Neural cell (in vitro differentiated cells): Measurements from ENCODE around the gene RPL19. TPM values are rescaled to one million over a fixed set of nuclear protein-coding genes. Genes with fewer than 3 reads are reported as not detected.

Experiments used
- H2AFZ ChIP-seq: fragments of 200-600, 300-800 bp; sonication (generic), shearing (Covaris generic); 2 replicates; pipeline ENCODE4 v1.6.0; 2014; ENCODE audit warnings: low read depth, mild to moderate bottlenecking, antibody characterized with exemption, low read length, moderate library complexity
- H3F3A ChIP-seq: fragments of 200-600 bp; shearing (Covaris generic); 2 replicates; pipeline ENCODE4 v1.6.1; 2016; ENCODE audit warnings: mild to moderate bottlenecking, moderate library complexity, mixed read lengths, antibody characterized with exemption, low read length; ENCODE audit not compliant: insufficient read depth, poor library complexity, severe bottlenecking
- H3K27ac ChIP-seq: fragments of 200-600, 300-800 bp; sonication (generic), shearing (Covaris generic); 2 replicates; pipeline ENCODE4 v1.5.1; 2014; ENCODE audit warnings: mild to moderate bottlenecking, low read length, moderate library complexity
- H3K27me3 ChIP-seq: fragments of 300-800, 200-600 bp; sonication (generic), shearing (Covaris generic); 2 replicates; pipeline ENCODE4 v1.6.0; 2014; ENCODE audit warnings: mild to moderate bottlenecking, low read depth, low read length, moderate library complexity; ENCODE audit not compliant: insufficient read depth
- H3K36me3 ChIP-seq: fragments of 300-800, 200-600 bp; sonication (generic), shearing (Covaris generic); 2 replicates; pipeline ENCODE4 v1.5.1; 2014; ENCODE audit warnings: mild to moderate bottlenecking, antibody characterized with exemption, low read length, moderate library complexity; ENCODE audit not compliant: insufficient read depth
- H3K4me2 ChIP-seq: fragments of 300-800, 200-600 bp; sonication (generic), shearing (Covaris generic); 2 replicates; pipeline ENCODE4 v1.6.0; 2014; ENCODE audit warnings: mild to moderate bottlenecking, low read length
- H3K4me3 ChIP-seq: fragments of 300-800, 200-600 bp; sonication (generic), shearing (Covaris generic); 2 replicates; pipeline ENCODE4 v1.5.1; 2014; ENCODE audit warnings: mild to moderate bottlenecking, low read length, moderate library complexity
- H3K79me2 ChIP-seq: fragments of 200-600 bp; shearing (Covaris generic); replicated peaks from 2 replicates; pipeline ENCODE4 v1.6.0; 2014; ENCODE audit warnings: mild to moderate bottlenecking, low read length, moderate library complexity; ENCODE audit not compliant: insufficient read depth
- H3K9ac ChIP-seq: fragments of 300-800, 200-600 bp; sonication (generic), shearing (Covaris generic); 2 replicates; pipeline ENCODE4 v1.6.1; 2016; ENCODE audit warnings: mild to moderate bottlenecking, low read length, mixed read lengths
- H3K9me2 ChIP-seq: fragments of 200-600 bp; shearing (Covaris generic); 2 replicates; pipeline ENCODE4 v1.6.1; 2016; ENCODE audit warnings: mild to moderate bottlenecking, low read length, mixed read lengths; ENCODE audit not compliant: insufficient read depth
- H3K9me3 ChIP-seq: fragments of 200-600, 300-800 bp; sonication (generic), shearing (Covaris generic); 2 replicates; pipeline ENCODE4 v1.6.1; 2016; ENCODE audit warnings: mild to moderate bottlenecking, mixed run types, low read length, moderate library complexity, mixed read lengths
- H4K20me1 ChIP-seq: fragments of 200-600 bp; shearing (Covaris generic); 2 replicates; pipeline ENCODE4 v1.6.1; 2016; ENCODE audit warnings: mild to moderate bottlenecking, mixed run types; ENCODE audit not compliant: insufficient read depth
- EP300 ChIP-seq: fragments of 450-650 bp; conservative IDR thresholded peaks from 2 replicates; pipeline ENCODE4 v1.6.1; 2014; ENCODE audit warnings: antibody characterized with exemption, mild to moderate bottlenecking, moderate library complexity; ENCODE audit not compliant: poor library complexity, severe bottlenecking
- EZH2 ChIP-seq: fragments of 200-600, 300-800 bp; shearing (Covaris generic), sonication (generic); IDR thresholded peaks from 2 replicates; pipeline ENCODE4 v1.6.1; 2014; ENCODE audit warnings: antibody characterized with exemption, low read length, borderline replicate concordance, mild to moderate bottlenecking; ENCODE audit not compliant: insufficient read depth, poor library complexity, severe bottlenecking
- MXI1 ChIP-seq: fragments of 450-650 bp; conservative IDR thresholded peaks from 2 replicates; pipeline ENCODE4 v1.6.1; 2014; ENCODE audit warnings: antibody characterized with exemption, mild to moderate bottlenecking; ENCODE audit not compliant: poor library complexity, severe bottlenecking
- POLR2AphosphoS5 ChIP-seq: IDR thresholded peaks from 2 replicates; pipeline ENCODE4 v1.6.1; 2012
- RAD21 ChIP-seq: fragments of 450-650 bp; conservative IDR thresholded peaks from 2 replicates; pipeline ENCODE4 v1.6.1; 2014; ENCODE audit warnings: antibody characterized with exemption, mild to moderate bottlenecking, moderate library complexity
- SMC3 ChIP-seq: fragments of 450-650 bp; conservative IDR thresholded peaks from 2 replicates; pipeline ENCODE4 v1.6.1; 2014; ENCODE audit warnings: antibody characterized with exemption, mild to moderate bottlenecking, moderate library complexity; ENCODE audit not compliant: poor library complexity
- TAF1 ChIP-seq: IDR thresholded peaks from 2 replicates; pipeline ENCODE4 v1.6.1; 2012; ENCODE audit warnings: low read depth
- polyA plus RNA-seq: library from polyadenylated mRNA; depleted of rRNA; stranded (reverse); fragments of >200 nt; gene quantifications from 2 replicates; pipeline ENCODE4 v1.2.3, GENCODE V29; 2014
- TF ChIP-seq, protein P1 (sequence below): fragments of 450-650 bp; IDR thresholded peaks from 2 replicates; pipeline ENCODE4 v1.5.1; 2014; ENCODE audit warnings: antibody characterized with exemption, mild to moderate bottlenecking, moderate library complexity; ENCODE audit not compliant: poor library complexity, severe bottlenecking
- TF ChIP-seq, protein P2 (sequence below): IDR thresholded peaks from 2 replicates; pipeline ENCODE4 v1.6.1; 2012; ENCODE audit warnings: borderline replicate concordance

Gene RPL19
- polyA plus RNA-seq, 1 donor from 2014 or later = 1,623 TPM

DNA sequence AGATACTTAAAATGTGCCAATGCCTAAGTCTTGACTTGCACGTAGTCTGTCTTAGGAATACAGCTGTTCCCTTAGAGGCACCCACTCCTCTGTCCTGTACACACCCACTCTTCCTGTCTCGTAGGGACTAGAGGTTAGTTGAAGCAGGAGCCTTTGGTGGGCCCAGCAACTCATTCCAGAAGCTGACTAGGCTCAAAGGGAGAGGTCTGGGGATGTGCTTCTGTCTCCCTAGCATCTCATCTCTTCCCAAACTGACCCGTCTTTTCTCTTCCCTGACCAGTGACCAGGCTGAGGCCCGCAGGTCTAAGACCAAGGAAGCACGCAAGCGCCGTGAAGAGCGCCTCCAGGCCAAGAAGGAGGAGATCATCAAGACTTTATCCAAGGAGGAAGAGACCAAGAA, 4.2 kb downstream of the RPL19 start:
- peaks cover under 1% of the 10 kb centered on the region for H3K27me3 ChIP-seq
- no peaks in the 10 kb centered on the region for H3F3A ChIP-seq
- no peak overlapping the region for H3K4me2 ChIP-seq
- TF ChIP-seq SMC3 (no peak), EZH2 (no peak), EP300 (no peak), RAD21 (no peak)
- no peaks in the 10 kb centered on the region for H4K20me1 ChIP-seq
- H3K27ac ChIP-seq = no peak overlapping the region
- H3K9me3 ChIP-seq = no peaks in the 10 kb centered on the region
- H3K9me2 ChIP-seq = no peaks in the 10 kb centered on the region
- H2AFZ ChIP-seq = no peak overlapping the region
- no peak overlapping the region for H3K4me3 ChIP-seq
- peaks cover 18% of the 10 kb centered on the region for H3K79me2 ChIP-seq
- no peak overlapping the region for H3K9ac ChIP-seq
- no peaks in the 10 kb centered on the region for H3K36me3 ChIP-seq

DNA sequence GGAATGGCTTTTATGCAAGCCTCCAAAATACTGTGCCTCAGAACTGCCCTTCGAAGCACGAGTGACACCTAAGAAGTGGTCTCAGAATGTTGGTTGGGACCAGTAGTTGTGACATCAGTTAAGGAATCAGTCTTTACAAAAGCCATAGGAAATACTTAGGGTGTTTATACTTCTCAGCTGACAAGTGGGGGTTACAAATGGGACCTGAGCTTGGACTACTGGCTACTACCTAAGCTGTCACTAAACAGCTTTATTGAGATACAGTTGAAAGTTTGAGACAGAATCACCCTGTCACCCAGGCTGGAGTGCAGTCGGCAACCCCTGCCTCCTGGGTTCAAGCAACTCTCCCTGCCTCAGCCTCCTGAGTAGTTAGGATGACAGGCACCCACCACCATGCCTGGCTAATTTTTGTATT, 5.0 kb downstream of the RPL19 start:
- H3K36me3 ChIP-seq = no peaks in the 10 kb centered on the region
- H3K9me3 ChIP-seq = no peaks in the 10 kb centered on the region
- peaks cover 7% of the 10 kb centered on the region for H3K27me3 ChIP-seq
- no peaks in the 10 kb centered on the region for H3F3A ChIP-seq
- peaks cover 17% of the 10 kb centered on the region for H3K79me2 ChIP-seq
- H3K4me2 ChIP-seq = no peak overlapping the region
- no peak overlapping the region for H3K4me3 ChIP-seq
- TF ChIP-seq EP300 (no peak), TAF1 (no peak), SMC3 (no peak), RAD21 (no peak), EZH2 (no peak), MXI1 (no peak)
- TF ChIP-seq, protein P1, sequence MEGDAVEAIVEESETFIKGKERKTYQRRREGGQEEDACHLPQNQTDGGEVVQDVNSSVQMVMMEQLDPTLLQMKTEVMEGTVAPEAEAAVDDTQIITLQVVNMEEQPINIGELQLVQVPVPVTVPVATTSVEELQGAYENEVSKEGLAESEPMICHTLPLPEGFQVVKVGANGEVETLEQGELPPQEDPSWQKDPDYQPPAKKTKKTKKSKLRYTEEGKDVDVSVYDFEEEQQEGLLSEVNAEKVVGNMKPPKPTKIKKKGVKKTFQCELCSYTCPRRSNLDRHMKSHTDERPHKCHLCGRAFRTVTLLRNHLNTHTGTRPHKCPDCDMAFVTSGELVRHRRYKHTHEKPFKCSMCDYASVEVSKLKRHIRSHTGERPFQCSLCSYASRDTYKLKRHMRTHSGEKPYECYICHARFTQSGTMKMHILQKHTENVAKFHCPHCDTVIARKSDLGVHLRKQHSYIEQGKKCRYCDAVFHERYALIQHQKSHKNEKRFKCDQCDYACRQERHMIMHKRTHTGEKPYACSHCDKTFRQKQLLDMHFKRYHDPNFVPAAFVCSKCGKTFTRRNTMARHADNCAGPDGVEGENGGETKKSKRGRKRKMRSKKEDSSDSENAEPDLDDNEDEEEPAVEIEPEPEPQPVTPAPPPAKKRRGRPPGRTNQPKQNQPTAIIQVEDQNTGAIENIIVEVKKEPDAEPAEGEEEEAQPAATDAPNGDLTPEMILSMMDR = no peak
- H2AFZ ChIP-seq = no peak overlapping the region
- no peaks in the 10 kb centered on the region for H3K9me2 ChIP-seq
- no peak overlapping the region for H3K27ac ChIP-seq
- H4K20me1 ChIP-seq = no peaks in the 10 kb centered on the region
- no peak overlapping the region for H3K9ac ChIP-seq

DNA sequence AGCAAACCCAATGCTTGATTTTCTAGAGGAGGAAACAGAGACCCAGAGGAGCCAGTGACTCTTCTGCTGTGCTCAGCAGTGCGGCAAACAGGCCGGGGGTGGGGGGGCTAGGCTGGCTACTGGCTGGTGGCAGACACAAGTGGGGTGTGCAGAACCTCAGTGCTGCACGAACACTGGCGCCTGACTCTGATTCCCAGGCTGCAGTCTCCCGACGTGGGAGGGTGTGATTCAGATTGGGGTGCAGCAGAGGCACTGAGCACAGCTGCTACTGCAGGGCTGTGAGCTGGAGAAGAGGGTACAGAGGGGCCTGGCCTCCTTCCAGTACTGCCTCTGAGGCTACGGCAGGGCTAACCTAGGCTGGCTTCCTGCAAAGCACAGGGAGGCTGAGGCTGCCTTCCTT, 8.1 kb downstream of the RPL19 start:
- no peaks in the 10 kb centered on the region for H3K36me3 ChIP-seq
- no peaks in the 10 kb centered on the region for H3F3A ChIP-seq
- H3K9ac ChIP-seq = no peak overlapping the region
- no peaks in the 10 kb centered on the region for H3K9me3 ChIP-seq
- no peak overlapping the region for H3K27ac ChIP-seq
- no peak overlapping the region for H3K4me2 ChIP-seq
- TF ChIP-seq EP300 (no peak), TAF1 (no peak), RAD21 (no peak), SMC3 (no peak), POLR2AphosphoS5 (no peak), EZH2 (no peak), MXI1 (no peak)
- TF ChIP-seq, protein P2, sequence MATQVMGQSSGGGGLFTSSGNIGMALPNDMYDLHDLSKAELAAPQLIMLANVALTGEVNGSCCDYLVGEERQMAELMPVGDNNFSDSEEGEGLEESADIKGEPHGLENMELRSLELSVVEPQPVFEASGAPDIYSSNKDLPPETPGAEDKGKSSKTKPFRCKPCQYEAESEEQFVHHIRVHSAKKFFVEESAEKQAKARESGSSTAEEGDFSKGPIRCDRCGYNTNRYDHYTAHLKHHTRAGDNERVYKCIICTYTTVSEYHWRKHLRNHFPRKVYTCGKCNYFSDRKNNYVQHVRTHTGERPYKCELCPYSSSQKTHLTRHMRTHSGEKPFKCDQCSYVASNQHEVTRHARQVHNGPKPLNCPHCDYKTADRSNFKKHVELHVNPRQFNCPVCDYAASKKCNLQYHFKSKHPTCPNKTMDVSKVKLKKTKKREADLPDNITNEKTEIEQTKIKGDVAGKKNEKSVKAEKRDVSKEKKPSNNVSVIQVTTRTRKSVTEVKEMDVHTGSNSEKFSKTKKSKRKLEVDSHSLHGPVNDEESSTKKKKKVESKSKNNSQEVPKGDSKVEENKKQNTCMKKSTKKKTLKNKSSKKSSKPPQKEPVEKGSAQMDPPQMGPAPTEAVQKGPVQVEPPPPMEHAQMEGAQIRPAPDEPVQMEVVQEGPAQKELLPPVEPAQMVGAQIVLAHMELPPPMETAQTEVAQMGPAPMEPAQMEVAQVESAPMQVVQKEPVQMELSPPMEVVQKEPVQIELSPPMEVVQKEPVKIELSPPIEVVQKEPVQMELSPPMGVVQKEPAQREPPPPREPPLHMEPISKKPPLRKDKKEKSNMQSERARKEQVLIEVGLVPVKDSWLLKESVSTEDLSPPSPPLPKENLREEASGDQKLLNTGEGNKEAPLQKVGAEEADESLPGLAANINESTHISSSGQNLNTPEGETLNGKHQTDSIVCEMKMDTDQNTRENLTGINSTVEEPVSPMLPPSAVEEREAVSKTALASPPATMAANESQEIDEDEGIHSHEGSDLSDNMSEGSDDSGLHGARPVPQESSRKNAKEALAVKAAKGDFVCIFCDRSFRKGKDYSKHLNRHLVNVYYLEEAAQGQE = no peak
- TF ChIP-seq, protein P1 = no peak
- H3K9me2 ChIP-seq = no peaks in the 10 kb centered on the region
- no peak overlapping the region for H2AFZ ChIP-seq
- no peaks in the 10 kb centered on the region for H3K79me2 ChIP-seq
- no peaks in the 10 kb centered on the region for H4K20me1 ChIP-seq
- H3K27me3 ChIP-seq = peaks cover 10% of the 10 kb centered on the region
- no peak overlapping the region for H3K4me3 ChIP-seq
